ENCODE results near the gene ZGRF1. TPM values are rescaled to one million over a fixed set of nuclear protein-coding genes. Genes with fewer than 3 reads are reported as not detected.

ZGRF1 gene
- total RNA-seq, 1 donor from 2014 or later = 3.4 TPM

DNA sequence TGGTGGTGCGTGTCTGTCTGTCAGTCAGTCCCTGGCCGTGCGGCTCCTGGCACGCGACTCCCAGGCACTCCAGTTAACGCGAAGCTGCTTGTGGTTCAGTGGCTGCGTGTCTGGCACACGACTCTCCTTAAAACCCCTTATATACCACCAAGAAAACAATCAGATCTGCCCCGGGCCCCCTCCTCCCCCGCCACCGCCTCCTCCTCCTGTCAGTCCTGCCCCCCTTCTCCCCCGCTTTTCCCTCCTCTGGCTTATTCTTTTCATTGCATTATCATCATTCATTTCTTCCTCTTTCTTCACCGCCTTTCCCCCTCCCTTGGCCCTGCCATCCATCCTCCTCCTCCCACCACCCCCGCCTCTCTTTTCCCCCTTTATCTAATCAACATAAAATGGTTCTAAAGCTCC lies 120.6 kb downstream of the ZGRF1 start, which contains the start of gene NEUROG2:
TSS of gene NEUROG2 (minus strand) at position 115 of the 405 bp plus-strand sequence. CDS start 705 bp downstream, outside the sequence.
- peaks cover 30% of the 10 kb centered on the region for H3K4me1 ChIP-seq
- intact Hi-C loops (cut with DNase I) = no loop called here
- ATAC-seq (no peak), DNase-seq (no peak)
- peaks cover 98% of the 10 kb centered on the region for H3K27me3 ChIP-seq
- no peaks in the 10 kb centered on the region for H3K9me3 ChIP-seq
- H3K27ac ChIP-seq = no peak within 1 kb of the TSS
- H3K36me3 ChIP-seq = no peaks in the 10 kb centered on the region
- TF ChIP-seq, protein P1, sequence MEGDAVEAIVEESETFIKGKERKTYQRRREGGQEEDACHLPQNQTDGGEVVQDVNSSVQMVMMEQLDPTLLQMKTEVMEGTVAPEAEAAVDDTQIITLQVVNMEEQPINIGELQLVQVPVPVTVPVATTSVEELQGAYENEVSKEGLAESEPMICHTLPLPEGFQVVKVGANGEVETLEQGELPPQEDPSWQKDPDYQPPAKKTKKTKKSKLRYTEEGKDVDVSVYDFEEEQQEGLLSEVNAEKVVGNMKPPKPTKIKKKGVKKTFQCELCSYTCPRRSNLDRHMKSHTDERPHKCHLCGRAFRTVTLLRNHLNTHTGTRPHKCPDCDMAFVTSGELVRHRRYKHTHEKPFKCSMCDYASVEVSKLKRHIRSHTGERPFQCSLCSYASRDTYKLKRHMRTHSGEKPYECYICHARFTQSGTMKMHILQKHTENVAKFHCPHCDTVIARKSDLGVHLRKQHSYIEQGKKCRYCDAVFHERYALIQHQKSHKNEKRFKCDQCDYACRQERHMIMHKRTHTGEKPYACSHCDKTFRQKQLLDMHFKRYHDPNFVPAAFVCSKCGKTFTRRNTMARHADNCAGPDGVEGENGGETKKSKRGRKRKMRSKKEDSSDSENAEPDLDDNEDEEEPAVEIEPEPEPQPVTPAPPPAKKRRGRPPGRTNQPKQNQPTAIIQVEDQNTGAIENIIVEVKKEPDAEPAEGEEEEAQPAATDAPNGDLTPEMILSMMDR (IDR thresholded peaks at IDR 0.05) = no peak
- H3K4me3 ChIP-seq = peak within 1 kb of the TSS; percentile 53

DNA sequence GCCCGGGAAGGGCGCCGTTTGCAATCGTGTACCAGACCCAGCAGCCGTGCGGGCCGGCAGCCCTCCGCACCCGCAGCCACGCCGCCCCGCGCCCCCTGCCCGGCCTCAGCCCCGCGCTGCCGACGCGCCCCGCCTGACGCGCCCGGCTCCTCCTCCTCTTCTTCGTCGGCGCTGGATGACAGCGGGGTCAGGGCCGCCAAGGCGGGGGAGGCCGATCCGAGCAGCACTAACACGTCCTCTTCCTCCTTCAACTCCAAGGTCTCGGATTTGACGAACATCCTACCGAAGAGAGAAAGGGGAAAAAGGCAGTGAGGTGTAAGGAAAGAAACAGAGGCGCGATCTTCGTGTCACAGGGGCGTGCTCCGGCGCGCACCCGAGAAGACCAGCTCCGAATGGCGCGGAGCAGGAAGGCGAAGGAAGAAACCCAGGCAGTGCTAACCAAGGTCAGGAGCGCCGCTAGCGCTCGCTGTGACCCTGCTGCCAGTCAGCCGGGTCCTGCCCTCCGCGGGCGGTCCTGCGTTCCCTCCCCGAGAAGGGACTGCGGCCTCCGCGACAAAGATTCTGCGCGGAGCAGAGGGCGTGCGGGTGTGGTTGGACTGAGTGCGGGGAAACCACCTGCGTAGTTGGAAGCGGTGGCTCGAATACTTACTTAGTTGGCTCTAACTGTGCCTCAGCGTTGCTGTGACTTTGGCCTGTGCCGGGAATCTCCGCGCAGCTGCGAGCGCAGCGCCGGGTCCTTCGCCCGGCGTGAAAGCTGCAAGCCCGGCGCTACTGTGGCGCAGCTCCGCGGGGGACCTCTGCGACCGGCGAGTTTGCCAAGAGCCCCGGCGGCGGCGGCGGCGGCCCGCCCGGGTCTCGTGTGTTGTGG lies 121.3 kb downstream of the ZGRF1 start:
- no peaks in the 10 kb centered on the region for H3K9me3 ChIP-seq
- peaks cover 98% of the 10 kb centered on the region for H3K27me3 ChIP-seq
- ATAC-seq (peak; percentile 68), DNase-seq (peak; percentile 66)
- intact Hi-C loops (cut with DNase I) = no loop called here
- H3K36me3 ChIP-seq = no peaks in the 10 kb centered on the region
- H3K27ac ChIP-seq = no peak overlapping the region
- peak overlapping the region; percentile 53 for H3K4me3 ChIP-seq
- TF ChIP-seq, protein P1 (IDR thresholded peaks at IDR 0.05) = no peak
- peaks cover 36% of the 10 kb centered on the region for H3K4me1 ChIP-seq

DNA sequence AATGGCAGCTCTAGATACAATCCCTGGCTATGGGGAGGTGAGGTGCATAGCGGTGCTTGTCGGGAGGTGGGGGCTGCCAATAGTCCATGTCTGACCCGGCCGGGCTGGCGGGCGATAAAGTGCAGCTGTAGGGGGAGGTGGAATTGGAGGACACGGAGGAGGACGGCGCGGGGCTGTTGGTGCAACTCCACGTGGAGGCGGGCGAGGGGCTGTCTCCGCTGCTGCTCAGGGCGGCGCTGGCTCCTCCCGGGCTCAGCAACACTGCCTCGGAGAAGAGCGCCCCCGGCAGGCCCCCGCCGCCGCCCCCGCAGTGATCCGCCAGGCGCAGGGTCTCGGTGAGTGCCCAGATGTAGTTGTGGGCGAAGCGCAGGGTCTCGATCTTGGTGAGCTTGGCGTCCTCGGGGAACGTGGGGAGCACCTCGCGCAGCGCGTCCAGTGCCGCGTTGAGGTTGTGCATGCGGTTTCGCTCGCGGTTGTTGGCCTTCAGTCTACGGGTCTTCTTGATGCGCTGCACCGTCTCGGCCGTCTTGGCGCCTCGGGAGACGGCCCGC lies 122.0 kb downstream of the ZGRF1 start:
- ATAC-seq = no peak
- Histone ChIP-seq H3K27ac (no peak overlapping the region), H3K4me3 (peak overlapping the region; percentile 53), H3K27me3 (peaks cover 98% of the 10 kb centered on the region), H3K36me3 (no peaks in the 10 kb centered on the region), H3K9me3 (no peaks in the 10 kb centered on the region), H3K4me1 (peaks cover 42% of the 10 kb centered on the region)
- TF ChIP-seq, protein P1 (IDR thresholded peaks at IDR 0.05) = no peak
- intact Hi-C loops (cut with DNase I) = no loop called here
- DNase-seq = no peak

- peaks cover 98% of the 10 kb centered on the region for H3K27me3 ChIP-seq
- DNase-seq = no peak
- H3K27ac ChIP-seq = no peak overlapping the region
- no peaks in the 10 kb centered on the region for H3K9me3 ChIP-seq
- TF ChIP-seq, protein P1 (IDR thresholded peaks at IDR 0.05) = no peak
- ATAC-seq = no peak
- no peak overlapping the region for H3K4me3 ChIP-seq
- H3K36me3 ChIP-seq = no peaks in the 10 kb centered on the region
- intact Hi-C loops (cut with DNase I) = no loop called here
- H3K4me1 ChIP-seq = peaks cover 48% of the 10 kb centered on the region
Measured at GRCh38 chr4:112513971-112514646, 122.6 kb downstream of the ZGRF1 start.

- TF ChIP-seq, protein P1 (IDR thresholded peaks at IDR 0.05) = no peak
- intact Hi-C loops (cut with DNase I) = no loop called here
- H3K9me3 ChIP-seq = no peaks in the 10 kb centered on the region
- no peak overlapping the region for H3K27ac ChIP-seq
- ATAC-seq (no peak), DNase-seq (no peak)
- peaks cover 98% of the 10 kb centered on the region for H3K27me3 ChIP-seq
- H3K36me3 ChIP-seq = no peaks in the 10 kb centered on the region
- peaks cover 44% of the 10 kb centered on the region for H3K4me1 ChIP-seq
- H3K4me3 ChIP-seq = no peak overlapping the region
Measured at GRCh38 chr4:112511803-112512118, 124.9 kb downstream of the ZGRF1 start.
